Measurements from ENCODE around the gene ACTR8. TPM values are rescaled to one million over a fixed set of nuclear protein-coding genes. Genes with fewer than 3 reads are reported as not detected.

Gene ACTR8
- total and polyA plus RNA-seq, 2 of the 13 experiments (the other 11 are each of a cell fraction or from before 2014, with no cell fraction given) = 15.5 to 29.0 TPM

DNA sequence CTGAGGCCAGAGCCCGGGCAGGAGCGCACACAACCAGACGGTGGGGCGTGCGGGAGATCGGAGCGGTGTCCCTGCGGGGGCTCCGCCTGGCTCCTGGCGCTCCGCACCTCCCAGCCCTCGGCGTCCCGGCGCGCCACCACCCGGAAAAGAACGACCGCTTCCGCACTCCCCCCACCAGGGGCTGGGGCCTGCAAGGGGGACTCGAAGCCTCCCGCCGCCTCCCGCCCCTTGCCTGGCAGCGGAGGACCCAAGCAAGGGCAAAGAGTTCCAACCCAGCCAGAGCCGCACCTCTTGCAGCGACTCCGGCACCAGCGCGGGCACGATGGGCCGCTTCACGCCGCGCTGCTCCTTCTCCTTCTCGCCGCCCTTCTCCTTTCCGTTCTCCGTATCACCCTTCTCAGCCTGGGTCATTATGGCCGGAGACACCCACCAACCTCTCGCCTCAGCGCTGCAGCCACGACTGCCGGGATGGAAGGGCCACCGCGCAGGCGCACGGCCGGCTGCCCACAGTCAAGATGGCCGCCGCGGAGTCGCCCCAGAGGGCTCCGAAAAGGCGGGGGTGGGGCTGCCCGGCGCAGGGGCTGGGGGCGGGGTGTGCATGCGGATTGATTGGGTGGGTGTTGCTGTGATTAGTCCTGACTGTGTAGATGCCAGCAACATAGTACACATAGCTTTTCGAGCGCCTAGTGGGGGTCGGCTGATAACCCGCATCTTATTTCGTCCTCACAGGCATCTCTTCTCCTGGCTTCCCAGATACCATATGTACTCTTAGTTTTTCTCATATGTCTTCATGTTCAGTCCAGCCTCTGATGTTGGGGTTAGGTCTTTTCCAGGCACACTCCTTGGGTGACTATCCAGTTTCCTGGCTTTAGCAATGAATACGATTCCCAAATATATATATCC lies at the start of gene ACTR8 (continued):
- TF ChIP-seq, protein P1, sequence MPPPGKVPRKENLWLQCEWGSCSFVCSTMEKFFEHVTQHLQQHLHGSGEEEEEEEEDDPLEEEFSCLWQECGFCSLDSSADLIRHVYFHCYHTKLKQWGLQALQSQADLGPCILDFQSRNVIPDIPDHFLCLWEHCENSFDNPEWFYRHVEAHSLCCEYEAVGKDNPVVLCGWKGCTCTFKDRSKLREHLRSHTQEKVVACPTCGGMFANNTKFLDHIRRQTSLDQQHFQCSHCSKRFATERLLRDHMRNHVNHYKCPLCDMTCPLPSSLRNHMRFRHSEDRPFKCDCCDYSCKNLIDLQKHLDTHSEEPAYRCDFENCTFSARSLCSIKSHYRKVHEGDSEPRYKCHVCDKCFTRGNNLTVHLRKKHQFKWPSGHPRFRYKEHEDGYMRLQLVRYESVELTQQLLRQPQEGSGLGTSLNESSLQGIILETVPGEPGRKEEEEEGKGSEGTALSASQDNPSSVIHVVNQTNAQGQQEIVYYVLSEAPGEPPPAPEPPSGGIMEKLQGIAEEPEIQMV (CRISPR knock-in tag; IDR thresholded peaks at IDR 0.05; ENCODE audit: low read depth) = 0 out of 2 replicates have a peak, but pooled peaks have one; percentile 74
- peak; percentile 46; the same call in 1 of the 2 replicates for TF ChIP-seq ZNF775 (CRISPR knock-in tag; IDR thresholded peaks at IDR 0.05; ENCODE audit: borderline replicate concordance)
- peak; percentile 83; the same call in 1 of the 2 replicates for TF ChIP-seq YEATS2 (CRISPR knock-in tag; IDR thresholded peaks at IDR 0.05; ENCODE audit: borderline replicate concordance)
- TF ChIP-seq CCDC6 (CRISPR knock-in tag; IDR thresholded peaks at IDR 0.05) = peak; percentile 66; the same call in 1 of the 2 replicates
- TF ChIP-seq, protein P2, sequence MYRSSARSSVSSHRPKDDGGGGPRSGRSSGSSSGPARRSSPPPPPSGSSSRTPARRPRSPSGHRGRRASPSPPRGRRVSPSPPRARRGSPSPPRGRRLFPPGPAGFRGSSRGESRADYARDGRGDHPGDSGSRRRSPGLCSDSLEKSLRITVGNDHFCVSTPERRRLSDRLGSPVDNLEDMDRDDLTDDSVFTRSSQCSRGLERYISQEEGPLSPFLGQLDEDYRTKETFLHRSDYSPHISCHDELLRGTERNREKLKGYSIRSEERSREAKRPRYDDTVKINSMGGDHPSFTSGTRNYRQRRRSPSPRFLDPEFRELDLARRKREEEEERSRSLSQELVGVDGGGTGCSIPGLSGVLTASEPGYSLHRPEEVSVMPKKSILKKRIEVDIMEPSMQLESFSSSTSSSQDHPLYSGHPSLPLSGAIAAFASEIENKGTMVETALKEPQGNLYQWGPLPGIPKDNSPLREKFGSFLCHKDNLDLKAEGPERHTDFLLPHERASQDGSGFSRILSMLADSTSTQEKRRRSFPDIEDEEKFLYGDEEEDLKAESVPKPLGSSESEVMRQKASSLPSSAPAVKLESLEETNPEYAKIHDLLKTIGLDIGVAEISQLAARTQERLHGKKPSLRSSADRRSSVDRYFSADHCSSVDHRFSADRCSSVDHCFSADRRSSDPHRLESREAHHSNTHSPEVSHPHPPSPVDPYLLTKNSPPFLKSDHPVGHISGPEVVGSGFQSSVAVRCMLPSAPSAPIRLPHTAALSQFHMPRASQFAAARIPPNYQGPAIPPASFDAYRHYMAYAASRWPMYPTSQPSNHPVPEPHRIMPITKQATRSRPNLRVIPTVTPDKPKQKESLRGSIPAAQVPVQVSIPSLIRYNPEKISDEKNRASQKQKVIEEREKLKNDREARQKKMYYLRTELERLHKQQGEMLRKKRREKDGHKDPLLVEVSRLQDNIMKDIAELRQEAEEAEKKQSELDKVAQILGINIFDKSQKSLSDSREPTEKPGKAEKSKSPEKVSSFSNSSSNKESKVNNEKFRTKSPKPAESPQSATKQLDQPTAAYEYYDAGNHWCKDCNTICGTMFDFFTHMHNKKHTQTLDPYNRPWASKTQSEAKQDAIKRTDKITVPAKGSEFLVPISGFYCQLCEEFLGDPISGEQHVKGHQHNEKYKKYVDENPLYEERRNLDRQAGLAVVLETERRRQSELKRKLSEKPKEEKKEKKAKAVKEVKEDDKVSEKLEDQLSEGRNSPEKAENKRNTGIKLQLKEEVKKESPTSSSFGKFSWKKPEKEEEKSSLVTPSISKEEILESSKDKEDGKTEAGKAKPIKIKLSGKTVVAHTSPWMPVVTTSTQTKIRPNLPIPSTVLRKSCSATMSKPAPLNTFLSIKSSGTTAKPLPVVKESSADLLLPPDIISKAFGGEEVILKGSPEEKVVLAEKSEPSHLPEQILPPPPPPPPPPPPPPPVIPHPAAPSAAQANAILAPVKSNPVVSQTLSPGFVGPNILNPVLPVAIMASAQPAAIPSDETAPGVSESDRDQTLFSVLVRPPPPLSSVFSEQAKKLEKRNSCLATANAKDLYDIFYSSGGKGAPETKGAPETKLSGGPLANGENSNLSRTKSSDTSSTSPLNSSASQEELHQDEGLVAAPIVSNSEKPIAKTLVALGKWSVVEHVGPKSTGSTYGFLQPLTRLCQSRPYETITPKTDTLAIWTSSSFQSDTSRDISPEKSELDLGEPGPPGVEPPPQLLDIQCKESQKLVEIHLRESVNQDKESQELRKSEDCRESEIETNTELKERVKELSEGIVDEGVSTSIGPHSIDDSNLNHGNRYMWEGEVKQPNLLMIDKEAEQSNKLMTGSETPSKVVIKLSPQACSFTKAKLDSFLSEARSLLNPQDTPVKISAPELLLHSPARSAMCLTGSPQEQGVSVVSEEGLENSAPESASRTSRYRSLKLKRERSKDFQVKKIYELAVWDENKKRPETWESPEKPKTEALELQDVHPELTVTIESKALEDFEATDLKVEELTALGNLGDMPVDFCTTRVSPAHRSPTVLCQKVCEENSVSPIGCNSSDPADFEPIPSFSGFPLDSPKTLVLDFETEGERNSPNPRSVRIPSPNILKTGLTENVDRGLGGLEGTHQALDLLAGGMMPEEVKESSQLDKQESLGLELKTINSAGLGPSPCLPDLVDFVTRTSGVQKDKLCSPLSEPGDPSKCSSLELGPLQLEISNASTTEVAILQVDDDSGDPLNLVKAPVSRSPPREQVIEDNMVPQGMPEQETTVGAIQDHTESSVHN (CRISPR knock-in tag; IDR thresholded peaks at IDR 0.05) = no peak; the same call in 1 of the 2 replicates
- TF ChIP-seq, protein P3, sequence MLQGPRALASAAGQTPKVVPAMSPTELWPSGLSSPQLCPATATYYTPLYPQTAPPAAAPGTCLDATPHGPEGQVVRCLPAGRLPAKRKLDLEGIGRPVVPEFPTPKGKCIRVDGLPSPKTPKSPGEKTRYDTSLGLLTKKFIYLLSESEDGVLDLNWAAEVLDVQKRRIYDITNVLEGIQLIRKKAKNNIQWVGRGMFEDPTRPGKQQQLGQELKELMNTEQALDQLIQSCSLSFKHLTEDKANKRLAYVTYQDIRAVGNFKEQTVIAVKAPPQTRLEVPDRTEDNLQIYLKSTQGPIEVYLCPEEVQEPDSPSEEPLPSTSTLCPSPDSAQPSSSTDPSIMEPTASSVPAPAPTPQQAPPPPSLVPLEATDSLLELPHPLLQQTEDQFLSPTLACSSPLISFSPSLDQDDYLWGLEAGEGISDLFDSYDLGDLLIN (CRISPR knock-in tag; IDR thresholded peaks at IDR 0.05; ENCODE audit: borderline replicate concordance) = no peak
- no peak for TF ChIP-seq FOXK2 (IDR thresholded peaks at IDR 0.05)
- TF ChIP-seq, protein P4, sequence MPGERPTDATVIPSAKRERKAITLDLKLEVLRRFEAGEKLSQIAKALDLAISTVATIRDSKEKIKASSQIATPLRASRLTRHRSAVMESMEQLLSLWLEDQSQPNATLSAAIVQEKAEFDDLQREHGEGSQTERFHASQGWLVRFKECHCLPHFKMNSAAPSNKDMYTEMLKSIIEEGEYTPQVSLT (CRISPR knock-in tag; IDR thresholded peaks at IDR 0.05; ENCODE audit: borderline replicate concordance, low read depth) = no peak
- TF ChIP-seq ZSCAN12 (CRISPR knock-in tag; IDR thresholded peaks at IDR 0.05) = no peak
- no peak for TF ChIP-seq ZMYM2 (CRISPR knock-in tag; IDR thresholded peaks at IDR 0.05)
- 0 out of 2 replicates have a peak, but pooled peaks have one; percentile 23 for TF ChIP-seq ZNF136 (CRISPR knock-in tag; IDR thresholded peaks at IDR 0.05; ENCODE audit: low read depth)
- TF ChIP-seq, protein P5, sequence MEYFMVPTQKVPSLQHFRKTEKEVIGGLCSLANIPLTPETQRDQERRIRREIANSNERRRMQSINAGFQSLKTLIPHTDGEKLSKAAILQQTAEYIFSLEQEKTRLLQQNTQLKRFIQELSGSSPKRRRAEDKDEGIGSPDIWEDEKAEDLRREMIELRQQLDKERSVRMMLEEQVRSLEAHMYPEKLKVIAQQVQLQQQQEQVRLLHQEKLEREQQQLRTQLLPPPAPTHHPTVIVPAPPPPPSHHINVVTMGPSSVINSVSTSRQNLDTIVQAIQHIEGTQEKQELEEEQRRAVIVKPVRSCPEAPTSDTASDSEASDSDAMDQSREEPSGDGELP (IDR thresholded peaks at IDR 0.05; ENCODE audit: borderline replicate concordance, low read depth) = 0 out of 2 replicates have a peak, but pooled peaks have one; percentile 23
- TF ChIP-seq MAF1 (CRISPR knock-in tag; IDR thresholded peaks at IDR 0.05; ENCODE audit: borderline replicate concordance) = no peak
- TF ChIP-seq ZNF747 (CRISPR knock-in tag; IDR thresholded peaks at IDR 0.05; ENCODE audit: borderline replicate concordance) = peak; percentile 60; the same call in 1 of the 2 replicates
- no peak for TF ChIP-seq ONECUT2 (CRISPR knock-in tag; IDR thresholded peaks at IDR 0.05)

Data from HepG2 (cell line).